ENCODE results near the gene PMM2.

Gene PMM2

DNA sequence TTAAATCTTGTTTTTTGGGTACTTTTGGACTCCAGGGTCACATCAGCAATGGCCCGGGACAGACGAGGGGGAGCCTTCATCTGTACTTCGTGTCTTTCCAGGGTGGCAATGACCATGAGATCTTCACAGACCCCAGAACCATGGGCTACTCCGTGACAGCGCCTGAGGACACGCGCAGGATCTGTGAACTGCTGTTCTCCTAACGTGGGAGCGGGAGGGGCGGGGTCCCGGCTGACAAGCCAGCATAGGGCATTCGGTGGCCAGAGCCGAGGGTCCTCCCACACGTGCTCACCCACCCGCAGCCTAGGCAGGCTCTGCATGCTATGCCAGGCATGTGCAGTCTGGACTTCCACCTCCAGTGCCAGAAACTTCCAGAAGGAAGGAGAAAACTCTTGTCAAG lies 50.0 kb downstream of the PMM2 start:
- H3K4me3 ChIP-seq (ENCODE audit: low read length) = no peak overlapping the region
- TF ChIP-seq, protein P1, sequence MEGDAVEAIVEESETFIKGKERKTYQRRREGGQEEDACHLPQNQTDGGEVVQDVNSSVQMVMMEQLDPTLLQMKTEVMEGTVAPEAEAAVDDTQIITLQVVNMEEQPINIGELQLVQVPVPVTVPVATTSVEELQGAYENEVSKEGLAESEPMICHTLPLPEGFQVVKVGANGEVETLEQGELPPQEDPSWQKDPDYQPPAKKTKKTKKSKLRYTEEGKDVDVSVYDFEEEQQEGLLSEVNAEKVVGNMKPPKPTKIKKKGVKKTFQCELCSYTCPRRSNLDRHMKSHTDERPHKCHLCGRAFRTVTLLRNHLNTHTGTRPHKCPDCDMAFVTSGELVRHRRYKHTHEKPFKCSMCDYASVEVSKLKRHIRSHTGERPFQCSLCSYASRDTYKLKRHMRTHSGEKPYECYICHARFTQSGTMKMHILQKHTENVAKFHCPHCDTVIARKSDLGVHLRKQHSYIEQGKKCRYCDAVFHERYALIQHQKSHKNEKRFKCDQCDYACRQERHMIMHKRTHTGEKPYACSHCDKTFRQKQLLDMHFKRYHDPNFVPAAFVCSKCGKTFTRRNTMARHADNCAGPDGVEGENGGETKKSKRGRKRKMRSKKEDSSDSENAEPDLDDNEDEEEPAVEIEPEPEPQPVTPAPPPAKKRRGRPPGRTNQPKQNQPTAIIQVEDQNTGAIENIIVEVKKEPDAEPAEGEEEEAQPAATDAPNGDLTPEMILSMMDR (conservative IDR thresholded peaks at IDR 0.05; ENCODE audit: low read length) = no peak
- DNase-seq (ENCODE audit: low read depth) = no peak

GRCh38 chr16:8848231-8848938 lies 50.7 kb downstream of the PMM2 start:
- no peak overlapping the region for H3K4me3 ChIP-seq (ENCODE audit: low read length)
- TF ChIP-seq, protein P1 (conservative IDR thresholded peaks at IDR 0.05; ENCODE audit: low read length) = no peak
- no peak for DNase-seq (ENCODE audit: low read depth)

GRCh38 chr16:8848939-8849391 lies 51.3 kb downstream of the PMM2 start:
- no peak overlapping the region for H3K4me3 ChIP-seq (ENCODE audit: low read length)
- TF ChIP-seq, protein P1 (conservative IDR thresholded peaks at IDR 0.05; ENCODE audit: low read length) = no peak
- peak; percentile 76 for DNase-seq (ENCODE audit: low read depth)

DNA sequence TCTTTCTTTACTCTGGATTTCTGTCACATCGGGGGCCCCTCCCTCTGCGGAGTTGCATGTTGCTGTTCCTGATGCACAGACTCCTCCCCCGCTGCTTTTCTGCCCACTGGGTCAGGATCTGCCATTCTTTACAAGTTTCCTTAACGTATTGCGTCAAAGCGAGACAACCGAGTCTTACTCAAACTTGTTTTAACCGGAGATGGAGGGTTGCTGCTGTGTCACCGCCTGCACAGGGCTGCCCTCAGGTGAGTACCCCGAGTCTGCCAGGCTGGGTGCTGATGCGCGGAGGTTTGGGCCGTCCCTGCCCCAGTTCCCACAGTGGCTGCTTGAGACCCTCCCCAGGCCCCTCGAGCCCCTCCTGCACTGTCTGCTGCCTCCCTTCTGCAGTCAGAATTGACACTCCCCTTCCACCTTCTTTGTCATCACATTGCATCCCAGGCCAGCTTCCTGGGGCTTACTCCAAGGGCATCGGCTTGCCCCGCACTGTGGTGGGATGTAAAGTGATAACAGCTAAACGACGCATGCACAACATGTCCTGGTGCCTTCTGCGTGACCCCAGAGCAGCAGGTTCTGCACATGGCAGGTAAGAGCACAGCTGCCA lies 51.9 kb downstream of the PMM2 start:
- TF ChIP-seq, protein P1 (conservative IDR thresholded peaks at IDR 0.05; ENCODE audit: low read length) = no peak
- no peak for DNase-seq (ENCODE audit: low read depth)
- no peak overlapping the region for H3K4me3 ChIP-seq (ENCODE audit: low read length)

GRCh38 chr16:8850279-8850885 lies 52.7 kb downstream of the PMM2 start:
- no peak overlapping the region for H3K4me3 ChIP-seq (ENCODE audit: low read length)
- peak; percentile 80 for DNase-seq (ENCODE audit: low read depth)
- TF ChIP-seq, protein P1 (conservative IDR thresholded peaks at IDR 0.05; ENCODE audit: low read length) = no peak

- TF ChIP-seq, protein P1 (conservative IDR thresholded peaks at IDR 0.05; ENCODE audit: low read length) = no peak
- no peak overlapping the region for H3K4me3 ChIP-seq (ENCODE audit: low read length)
- no peak for DNase-seq (ENCODE audit: low read depth)
Measured at GRCh38 chr16:8851761-8852403, 54.2 kb downstream of the PMM2 start.

All from AG10803 (cell line).